ENCODE results near the gene ADGB.
"Not testable (repeated sequence)": the region's sequence is repeated elsewhere in the genome, so short reads cannot be mapped to it uniquely, and the experiment has no call there.

Gene ADGB

GRCh38 chr6:146598772-146599405 lies at the start of gene ADGB:
ADGB (plus strand) TSS chr6:146598972; CDS start chr6:146599041, 69 bp downstream.
- DNase-seq: no peak

- no peak for DNase-seq
Measured at GRCh38 chr6:146550911-146551310, 47.9 kb upstream of the ADGB start.

DNA sequence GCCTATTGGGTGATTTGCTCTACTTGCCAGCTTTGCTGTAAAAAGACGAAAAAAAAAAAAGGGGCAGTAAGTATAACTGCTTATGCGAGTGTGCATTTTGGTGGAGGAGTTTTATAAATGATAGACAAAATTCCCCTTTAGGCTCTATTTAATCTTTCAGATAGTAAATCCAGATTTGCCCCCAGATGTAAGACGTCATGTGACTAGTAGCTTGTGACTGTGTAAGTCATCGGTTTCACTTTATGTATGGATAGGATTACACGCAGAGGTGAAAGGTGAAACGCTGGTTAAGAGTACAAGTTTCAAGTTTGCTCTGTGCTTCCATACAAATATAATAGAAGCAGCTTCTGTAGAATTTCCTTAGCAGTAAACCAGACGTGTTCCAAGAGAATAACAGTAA lies 47.2 kb upstream of the ADGB start:
- DNase-seq: no peak

GRCh38 chr6:146553377-146554135 lies 45.2 kb upstream of the ADGB start:
- DNase-seq: no peak

DNA sequence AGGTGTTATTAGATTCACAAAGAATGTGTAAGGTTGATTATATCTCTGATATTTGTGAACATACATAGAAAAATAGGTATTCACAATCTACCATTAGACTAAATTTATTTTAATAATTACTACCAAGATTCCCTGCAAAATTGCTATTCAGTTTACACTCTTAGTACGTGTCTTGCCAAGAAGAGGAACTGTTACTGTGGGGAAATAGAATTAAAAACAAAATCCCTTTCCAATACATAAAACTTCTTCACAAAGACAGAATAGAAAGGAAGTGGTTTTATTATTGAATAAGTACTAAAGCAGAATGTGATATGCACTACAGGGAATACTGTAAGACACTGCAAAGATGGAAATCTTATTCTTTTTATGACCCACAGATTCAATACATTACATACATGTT lies 38.2 kb upstream of the ADGB start:
- DNase-seq: no peak

- not testable (repeated sequence) for DNase-seq
Measured at GRCh38 chr6:146566661-146567060, 32.1 kb upstream of the ADGB start.

GRCh38 chr6:146568619-146569018 lies 30.2 kb upstream of the ADGB start:
- not testable (repeated sequence) for DNase-seq

GRCh38 chr6:146574211-146574610 lies 24.6 kb upstream of the ADGB start:
- no peak for DNase-seq

- no peak for DNase-seq
Measured at GRCh38 chr6:146578054-146578453, 20.7 kb upstream of the ADGB start.

DNA sequence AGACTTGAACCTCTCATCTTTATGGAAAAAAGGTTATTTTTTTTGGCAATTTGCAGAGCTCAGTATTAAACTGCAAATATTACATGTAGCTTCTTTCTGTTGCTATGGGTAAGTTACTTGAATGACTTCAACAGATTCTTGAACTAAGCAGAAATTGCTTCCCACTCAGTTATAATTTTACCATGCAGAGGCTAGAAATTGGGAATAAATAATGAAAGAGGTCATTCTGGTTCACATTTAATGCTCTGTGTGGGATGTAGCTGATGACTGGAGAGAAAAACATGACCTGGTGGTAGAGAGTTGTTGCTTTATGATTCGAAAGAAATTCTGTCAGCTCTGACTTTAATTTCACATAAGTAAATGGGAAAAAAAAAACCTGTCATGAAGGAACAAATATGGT lies 16.8 kb upstream of the ADGB start:
- DNase-seq: no peak

- no peak for DNase-seq
Measured at GRCh38 chr6:146582857-146583256, 15.9 kb upstream of the ADGB start.

GRCh38 chr6:146583966-146584365 lies 14.8 kb upstream of the ADGB start:
- DNase-seq: no peak

- DNase-seq: no peak
Measured at GRCh38 chr6:146587459-146587858, 11.3 kb upstream of the ADGB start.

DNA sequence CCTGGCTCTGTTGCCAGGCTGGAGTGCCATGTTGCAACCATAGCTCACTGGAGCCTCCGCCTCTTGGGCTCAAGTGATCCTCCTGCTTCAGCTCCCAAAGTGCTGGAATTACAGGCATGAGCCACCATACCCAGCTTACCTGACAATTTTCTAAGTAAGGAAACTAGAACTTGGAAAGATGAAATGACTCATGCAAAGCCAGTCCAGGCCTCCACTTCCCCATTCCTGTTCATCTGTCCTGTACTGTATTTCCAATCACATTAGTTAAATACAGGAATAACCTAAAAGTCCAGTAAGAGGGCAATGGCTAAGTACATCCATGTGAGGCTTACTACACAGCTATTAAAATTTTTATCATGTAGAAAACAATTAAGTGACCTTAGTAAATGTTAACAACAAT lies 8.3 kb upstream of the ADGB start:
- no peak for DNase-seq

GRCh38 chr6:146592451-146592850 lies 6.3 kb upstream of the ADGB start:
- DNase-seq: no peak

DNA sequence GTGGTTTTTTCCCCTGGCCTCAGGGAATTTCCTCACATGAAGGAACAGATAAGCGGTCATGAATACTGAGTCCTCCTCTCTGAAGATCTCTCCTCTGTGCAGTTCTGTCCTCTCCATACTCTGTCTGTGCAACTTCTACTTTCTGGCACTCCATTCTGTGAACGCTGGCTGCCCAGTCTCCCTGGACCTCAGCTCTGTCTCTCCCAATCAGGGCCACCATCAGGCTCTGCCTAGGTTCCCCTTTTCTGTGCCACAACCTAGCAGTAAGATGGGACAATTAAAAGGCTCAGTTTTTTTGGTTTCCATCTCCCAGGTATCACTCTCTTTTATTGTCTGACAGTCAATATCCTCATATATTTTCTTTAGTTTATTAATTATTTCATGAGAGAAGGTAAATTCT lies 4.8 kb upstream of the ADGB start:
- DNase-seq: no peak

DNA sequence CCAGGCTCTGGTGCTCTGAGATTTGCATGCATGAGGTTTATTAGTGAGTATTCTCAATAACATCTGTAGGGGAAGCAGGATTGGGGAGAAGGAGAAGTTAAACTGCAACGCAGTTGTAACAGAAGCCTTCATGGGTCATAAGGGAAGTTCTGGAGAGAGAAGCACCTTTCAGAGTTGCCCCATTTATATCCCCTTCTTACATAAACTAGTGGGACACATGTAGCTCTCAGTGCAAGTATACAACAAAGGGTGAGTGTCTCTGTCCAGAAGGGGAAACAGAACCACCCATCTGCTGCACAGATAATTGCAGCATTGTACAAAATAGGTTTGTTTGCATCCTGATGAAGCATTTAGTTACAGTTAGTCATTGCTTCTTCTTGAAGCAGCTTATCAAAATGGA lies 4.3 kb upstream of the ADGB start:
- no peak for DNase-seq

- no peak for DNase-seq
Measured at GRCh38 chr6:146595972-146596731, 2.6 kb upstream of the ADGB start.

DNA sequence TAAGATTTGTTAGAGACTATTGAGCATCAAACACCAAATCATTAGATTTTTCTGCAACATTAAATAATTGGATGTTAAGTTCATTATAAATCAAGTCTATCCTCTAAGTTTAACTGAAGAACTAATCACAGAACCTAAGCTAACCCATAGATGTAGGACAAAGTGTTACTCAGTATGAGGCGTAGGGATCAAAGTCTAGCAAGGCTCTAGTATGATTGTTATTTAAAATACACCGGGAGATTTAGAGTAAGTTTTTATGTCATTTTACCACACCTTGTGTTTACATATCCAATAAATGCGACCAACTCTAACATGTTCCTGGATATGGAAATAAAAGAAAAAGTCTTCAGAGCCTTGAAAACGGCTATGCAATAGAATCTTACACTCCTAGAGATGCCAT lies 2.6 kb downstream of the ADGB start:
- no peak for DNase-seq

DNA sequence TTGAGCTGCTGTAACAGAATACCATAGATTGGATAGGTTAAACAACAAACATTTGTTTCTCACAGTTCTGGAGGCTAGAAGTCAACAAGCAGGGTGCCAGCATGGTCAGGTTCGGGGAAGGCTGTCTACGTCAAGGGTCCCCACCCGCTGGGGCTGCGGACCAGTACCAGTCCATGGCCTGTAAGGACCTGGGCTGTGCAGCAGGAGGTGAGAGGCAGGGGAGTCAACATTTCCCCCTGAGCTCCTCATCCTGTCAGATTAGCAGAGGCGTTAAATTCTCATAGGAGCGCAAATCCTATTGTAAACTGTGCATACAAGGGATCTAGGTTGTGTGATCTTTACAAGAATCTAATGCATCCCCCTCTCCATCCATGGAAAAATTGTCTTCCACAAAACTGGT lies 3.8 kb downstream of the ADGB start:
- no peak for DNase-seq

GRCh38 chr6:146613947-146614346 lies 15.2 kb downstream of the ADGB start:
- DNase-seq: no peak

DNA sequence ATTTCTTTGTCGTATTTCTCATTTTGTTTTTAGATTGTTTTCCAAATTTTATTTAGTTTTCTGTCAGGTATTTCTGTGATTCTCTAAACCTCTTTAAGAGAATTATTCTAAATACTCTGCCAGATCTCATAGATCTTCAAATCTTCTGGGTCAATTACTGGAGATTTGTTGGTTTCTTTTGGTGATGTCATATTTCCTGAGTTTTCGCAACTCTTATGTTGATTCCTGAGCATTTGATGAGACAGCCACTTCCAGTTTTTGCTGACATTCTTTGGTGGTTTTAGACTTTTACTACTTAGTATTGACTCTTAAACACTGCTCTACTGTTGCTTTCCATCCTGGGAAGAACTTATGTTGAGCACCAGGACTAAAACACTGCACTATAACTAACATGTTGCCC lies 21.9 kb downstream of the ADGB start:
- no peak for DNase-seq

DNA sequence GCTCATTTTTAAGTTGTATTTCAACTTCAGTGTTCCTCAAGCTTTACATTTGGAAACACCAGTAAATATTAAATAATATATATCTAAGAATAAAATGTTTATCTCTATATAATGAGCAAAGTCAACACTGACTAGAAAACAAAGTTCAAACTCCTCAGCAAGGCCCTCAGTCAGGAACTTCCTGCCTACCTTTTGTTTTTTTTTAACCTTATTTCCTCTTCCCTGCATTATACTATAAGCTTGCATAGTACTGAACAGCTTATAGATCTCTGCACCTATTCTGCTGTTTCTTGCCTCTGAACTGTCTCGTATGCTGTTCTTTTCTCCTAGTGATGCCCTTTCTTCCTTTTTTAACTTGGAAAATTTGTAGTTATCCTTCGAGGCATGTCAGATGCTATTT lies 29.6 kb downstream of the ADGB start:
- no peak for DNase-seq

- DNase-seq: no peak
Measured at GRCh38 chr6:146634022-146634421, 35.2 kb downstream of the ADGB start.

All from stimulated activated CD4-positive, alpha-beta T cell treated with anti-CD3 and anti-CD28 coated beads, Interleukin-4, amount 100 ng/mL, for 24 hours (primary cell).